Measurements from ENCODE around the gene LIPK.
A peak's percentile ranks its signal among the peaks of the same experiment; 100 is the strongest.

The LIPK gene

DNA sequence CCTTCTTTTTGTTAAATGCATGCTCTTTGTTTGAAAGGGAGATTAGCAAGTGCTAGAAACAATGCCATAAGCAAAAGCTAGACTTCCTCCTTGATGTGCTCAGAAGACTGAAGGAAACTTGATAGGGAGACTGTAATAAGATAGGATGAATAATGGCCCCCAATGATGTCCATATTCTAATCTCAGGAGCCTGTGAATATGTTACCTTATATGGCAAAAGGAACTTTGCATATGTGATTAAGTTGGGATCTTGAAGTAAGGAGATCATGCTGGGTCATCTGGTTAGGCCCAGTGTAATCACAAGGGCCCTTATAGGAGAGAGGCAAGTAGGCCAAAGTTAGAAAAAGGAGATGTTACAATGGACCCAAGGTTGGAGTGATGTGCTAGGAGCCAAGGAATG is 82.9 kb downstream of the LIPK start:
- DNase-seq, result no peak

DNA sequence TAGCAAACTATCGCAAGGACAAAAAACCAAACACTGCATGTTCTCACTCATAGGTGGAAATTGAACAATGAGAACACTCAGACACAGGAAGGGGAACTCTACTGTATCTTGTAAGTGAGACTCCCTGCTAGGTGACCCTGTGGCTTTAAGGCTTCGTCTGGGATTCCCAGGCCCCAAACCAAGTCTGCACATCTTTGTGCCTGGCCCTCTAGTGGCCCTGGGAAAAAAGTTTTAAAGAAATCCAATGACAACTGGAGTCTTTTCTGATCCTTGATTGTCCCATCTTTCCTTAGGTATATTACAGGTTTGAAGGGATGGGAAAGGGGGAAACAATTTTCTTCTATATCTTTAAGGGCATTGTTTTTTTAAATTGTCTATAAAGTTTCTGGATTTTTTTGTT is 85.9 kb downstream of the LIPK start:
- peak in 1 of 2 experiments; percentile 16 for DNase-seq

DNA sequence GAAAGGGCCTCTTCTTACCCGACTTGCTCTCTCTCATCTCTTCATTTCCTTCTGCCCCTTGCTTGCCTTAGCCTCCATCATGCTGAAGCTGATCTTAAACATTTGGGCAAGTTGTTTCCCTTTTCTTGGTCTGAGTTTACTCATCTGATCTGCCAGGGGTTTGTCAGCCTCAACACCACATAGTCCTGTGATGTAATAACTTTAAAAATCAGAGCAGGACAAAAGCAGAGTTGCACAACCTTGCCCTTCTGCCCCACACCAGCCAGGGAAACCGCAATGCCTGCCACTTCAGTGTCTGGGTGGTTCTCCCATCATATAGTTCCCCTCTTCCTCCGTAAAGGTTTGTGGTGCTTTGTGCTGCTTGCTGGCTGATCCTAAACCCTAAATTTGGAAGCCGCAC is 86.6 kb downstream of the LIPK start:
- no peak for DNase-seq

DNA sequence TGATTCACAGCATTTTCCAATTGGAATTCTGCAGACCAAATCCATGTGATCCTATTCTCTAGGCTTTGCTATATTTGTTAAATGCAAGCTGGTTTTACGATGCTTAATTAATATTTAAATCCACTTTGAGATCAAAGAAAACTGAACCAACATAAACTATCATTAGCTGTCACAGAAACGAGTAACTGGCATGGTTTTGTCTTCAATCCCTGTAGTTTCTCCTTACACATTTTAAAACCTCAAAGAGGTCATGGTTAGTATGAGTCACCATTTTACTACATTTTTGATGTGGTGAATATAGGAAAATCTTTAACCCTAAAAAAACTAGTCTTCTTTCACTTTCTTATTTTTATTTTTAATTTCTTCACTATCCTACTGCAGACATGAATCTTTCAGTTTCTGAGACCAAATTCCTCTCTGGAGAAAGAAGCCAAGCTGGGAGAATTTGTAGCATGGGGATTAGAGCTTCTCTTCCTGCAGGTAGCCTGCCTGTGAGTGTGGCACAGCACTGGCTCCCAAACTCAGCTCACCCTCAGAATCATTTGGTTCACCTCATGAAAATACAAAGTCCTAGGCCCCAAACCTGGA is 87.8 kb downstream of the LIPK start:
- no peak for DNase-seq

DNA sequence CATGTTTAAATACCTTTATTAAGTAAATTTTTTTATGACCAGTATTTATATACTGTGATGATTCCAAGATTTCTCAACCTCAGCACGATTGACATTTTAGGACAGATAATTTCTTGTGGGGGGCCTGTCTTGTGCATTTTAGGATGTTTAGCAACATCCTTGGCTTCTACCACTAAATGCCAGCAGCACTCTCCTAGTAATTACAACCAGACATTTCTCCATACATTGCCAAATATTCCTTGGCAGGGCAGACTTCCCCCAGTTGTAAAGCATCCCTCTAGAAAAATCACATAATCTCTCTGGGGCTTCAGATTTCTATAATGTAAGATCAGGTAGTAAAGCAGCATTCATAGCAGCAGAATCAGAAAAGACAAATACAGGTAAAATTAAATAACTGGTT is 88.7 kb downstream of the LIPK start:
- DNase-seq, result no peak

DNA sequence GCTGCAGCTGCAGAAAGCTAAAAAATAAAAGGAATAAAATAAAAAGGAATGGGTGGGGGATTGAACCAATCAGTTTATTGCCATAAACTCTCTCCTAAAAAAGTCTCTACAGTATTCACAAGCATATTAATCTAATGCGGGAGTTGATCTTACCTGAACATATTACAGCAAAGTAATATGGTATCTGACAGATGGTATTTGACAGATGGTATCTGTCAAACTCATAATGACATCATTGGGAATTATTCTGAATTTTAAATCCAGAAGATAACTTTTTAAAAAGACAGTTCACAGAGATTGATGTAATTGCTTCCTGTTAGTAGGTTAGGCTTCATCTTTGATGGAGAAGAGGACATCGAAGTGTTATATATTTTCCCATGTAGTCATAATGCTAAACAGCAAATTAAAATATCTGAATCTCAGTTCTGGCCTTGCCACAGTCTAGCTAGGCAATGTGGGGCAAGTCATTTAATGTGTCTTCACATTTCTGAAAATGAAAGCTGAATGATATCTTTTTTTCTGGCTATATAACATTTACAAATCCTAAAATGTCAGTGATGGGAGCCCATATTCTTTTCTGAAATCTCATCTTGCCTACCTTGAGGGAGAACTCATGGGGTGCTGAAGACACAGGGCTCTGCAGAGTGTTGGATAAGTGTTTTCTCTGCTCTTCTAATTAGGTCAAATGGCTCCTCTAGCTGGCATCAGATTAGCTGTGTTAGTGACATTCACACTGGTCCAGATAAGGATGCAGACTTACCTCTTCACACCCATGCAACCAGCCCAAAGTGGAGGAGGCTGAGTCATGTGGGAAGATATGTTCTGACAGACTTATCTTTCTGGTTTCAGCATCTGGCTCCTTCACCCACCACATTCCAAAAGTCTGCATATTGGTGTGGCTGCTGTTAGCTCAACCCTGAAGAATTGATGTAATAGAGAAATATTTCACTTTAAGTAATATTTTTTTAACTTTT is 94.4 kb downstream of the LIPK start:
- no peak for DNase-seq

Data from SW 1271 (cell line).